NT2/D1 (cell line): ENCODE measurements around the gene CYSLTR1.

Experiments
- SUZ12 ChIP-seq: IDR thresholded peaks from 2 replicates; pipeline ENCODE4 v1.6.1; 2011; ENCODE audit not compliant: insufficient read length, insufficient read depth; ENCODE audit errors: extremely low read depth
- YY1 ChIP-seq: IDR thresholded peaks from 2 replicates; pipeline ENCODE4 v1.6.1; 2011; ENCODE audit not compliant: insufficient read length, insufficient read depth
- ZNF274 ChIP-seq: IDR thresholded peaks from 2 replicates; pipeline ENCODE4 v1.6.1; 2011; ENCODE audit warnings: mild to moderate bottlenecking, low read depth, low read length

DNA sequence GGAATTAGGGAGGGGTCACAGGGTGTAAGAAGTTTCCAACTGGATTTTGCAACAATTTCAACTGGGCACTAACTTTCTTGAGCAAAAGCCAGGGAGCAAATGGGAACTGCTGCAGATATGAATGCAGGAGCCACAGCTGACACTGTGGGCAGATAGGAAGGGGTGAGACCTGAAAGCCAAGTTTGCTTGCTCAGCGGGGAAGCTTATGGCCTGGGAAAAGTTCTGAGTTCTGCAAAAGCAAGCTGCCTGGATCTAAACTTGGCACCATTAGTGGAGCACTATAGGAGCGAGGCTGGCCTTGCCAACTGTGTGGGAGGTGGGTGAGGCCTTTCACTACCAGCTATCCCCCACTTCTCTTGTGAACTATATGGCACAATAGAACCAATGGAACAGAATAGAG lies 11.1 kb downstream of the CYSLTR1 start:
- TF ChIP-seq SUZ12 (no peak), YY1 (no peak), ZNF274 (no peak)
